T-helper 1 cell treated with Interleukin-12 subunit alpha and Interleukin-12 subunit beta and Interleukin-4 antibody, amounts not matched to agents 30 μg/mL and 1 μg/mL, for 36 hours (primary cell): ENCODE measurements around the gene CCDC92.

ENCODE experiments used
- H3K27ac Mint-ChIP-seq: one replicate; pipeline ENCODE4 v1.8.0; 2021; ENCODE audit warnings: mild to moderate bottlenecking, mixed read lengths
- H3K27me3 Mint-ChIP-seq: one replicate; pipeline ENCODE4 v1.8.0; 2021; ENCODE audit warnings: low read depth, mixed read lengths
- H3K36me3 Mint-ChIP-seq: one replicate; pipeline ENCODE4 v1.8.0; 2021; ENCODE audit warnings: low read depth, mixed read lengths
- H3K4me1 Mint-ChIP-seq: one replicate; pipeline ENCODE4 v1.8.0; 2021; ENCODE audit warnings: low read depth, mixed read lengths
- H3K4me3 Mint-ChIP-seq: one replicate; pipeline ENCODE4 v1.8.0; 2021; ENCODE audit warnings: mild to moderate bottlenecking, moderate library complexity, mixed read lengths
- H3K9me3 Mint-ChIP-seq: one replicate; pipeline ENCODE4 v1.8.0; 2021; ENCODE audit warnings: mixed read lengths

The CCDC92 gene

DNA sequence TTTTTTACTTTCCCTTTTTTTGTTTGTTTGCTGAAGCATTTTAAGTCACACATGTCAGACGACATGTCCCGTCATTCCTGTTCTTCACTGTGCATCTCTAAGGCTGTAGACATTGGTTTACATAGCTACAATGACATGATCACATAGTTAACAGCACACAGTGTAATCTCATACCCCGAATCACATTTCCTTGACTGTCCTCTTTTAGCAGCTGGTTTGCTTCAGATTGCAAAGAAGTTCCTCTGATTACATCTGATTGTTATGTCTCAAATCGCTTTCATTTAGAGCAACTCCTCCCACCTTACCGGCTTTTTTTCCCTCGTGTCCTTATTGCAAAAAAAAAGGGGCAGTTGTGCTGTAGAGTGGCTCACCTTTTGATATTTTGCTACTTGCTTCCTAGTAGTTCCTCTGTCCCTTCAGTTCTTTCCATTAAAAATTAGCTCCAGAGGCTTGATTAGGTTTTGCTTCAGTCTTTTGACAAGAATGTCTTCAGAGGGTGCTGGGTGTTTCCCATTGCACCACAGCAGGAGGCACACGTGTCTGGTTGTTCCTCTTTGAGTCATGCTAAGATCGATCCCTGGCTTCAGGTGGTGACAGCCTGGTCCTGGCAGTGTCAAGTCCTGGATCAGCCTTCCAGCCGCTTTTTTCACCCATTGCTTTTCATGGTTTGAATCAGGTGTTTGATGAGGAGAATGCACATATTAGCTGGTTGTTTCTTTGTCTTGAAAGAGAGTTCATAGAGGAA is 35.4 kb upstream of the CCDC92 start:
- Mint-ChIP-seq H3K9me3 (no peaks in the 10 kb centered on the region), H3K4me3 (peak overlapping the region; percentile 11), H3K27ac (peak overlapping the region; percentile 55), H3K36me3 (peaks cover 27% of the 10 kb centered on the region), H3K27me3 (no peaks in the 10 kb centered on the region), H3K4me1 (peaks cover 35% of the 10 kb centered on the region)

DNA sequence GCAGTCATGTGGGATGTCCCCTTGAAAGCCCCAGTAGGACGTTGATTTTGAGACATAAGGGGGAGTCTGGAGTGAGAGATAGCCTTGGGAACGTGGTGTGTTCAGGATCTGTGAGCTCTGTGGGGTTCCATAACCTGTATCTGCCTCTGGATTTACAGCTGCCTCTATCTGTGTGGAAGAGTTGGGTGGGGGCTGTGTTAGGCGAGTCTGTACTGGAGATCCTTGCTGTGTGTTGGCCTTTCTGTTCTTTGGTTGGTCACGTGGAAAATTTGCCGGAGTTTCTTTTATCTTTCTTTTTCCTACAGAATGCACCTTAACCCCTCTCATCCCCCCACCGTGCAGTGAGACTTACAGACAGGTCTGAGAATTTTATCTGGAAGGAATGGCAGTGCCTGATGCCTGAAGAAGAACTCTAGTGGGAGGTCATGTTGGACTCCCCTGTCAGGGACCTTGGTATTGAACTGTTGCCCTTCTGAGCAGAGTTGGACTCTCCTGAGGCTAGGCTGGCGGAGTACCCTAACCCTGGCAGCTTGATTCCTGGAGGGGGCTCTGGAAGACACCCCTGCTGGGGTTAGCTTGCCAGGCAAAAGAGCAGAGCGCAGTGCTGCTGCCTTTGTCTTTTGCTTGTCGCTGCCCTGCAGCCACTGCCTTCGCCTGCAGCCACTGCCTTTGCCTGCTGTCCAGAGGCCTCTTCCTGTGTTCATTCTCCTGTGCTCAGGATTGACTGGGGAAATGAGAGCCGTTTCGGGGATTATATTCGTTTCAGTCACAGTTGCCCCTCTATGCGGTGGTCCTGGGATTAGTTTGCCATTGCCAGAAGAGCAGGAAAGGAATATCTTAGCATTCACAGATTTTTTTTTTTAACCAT is 34.4 kb upstream of the CCDC92 start:
- peak overlapping the region; percentile 42 for H3K4me3 Mint-ChIP-seq
- H3K4me1 Mint-ChIP-seq: peaks cover 35% of the 10 kb centered on the region
- no peaks in the 10 kb centered on the region for H3K27me3 Mint-ChIP-seq
- H3K36me3 Mint-ChIP-seq: peaks cover 20% of the 10 kb centered on the region
- no peaks in the 10 kb centered on the region for H3K9me3 Mint-ChIP-seq
- peak overlapping the region; percentile 79 for H3K27ac Mint-ChIP-seq

DNA sequence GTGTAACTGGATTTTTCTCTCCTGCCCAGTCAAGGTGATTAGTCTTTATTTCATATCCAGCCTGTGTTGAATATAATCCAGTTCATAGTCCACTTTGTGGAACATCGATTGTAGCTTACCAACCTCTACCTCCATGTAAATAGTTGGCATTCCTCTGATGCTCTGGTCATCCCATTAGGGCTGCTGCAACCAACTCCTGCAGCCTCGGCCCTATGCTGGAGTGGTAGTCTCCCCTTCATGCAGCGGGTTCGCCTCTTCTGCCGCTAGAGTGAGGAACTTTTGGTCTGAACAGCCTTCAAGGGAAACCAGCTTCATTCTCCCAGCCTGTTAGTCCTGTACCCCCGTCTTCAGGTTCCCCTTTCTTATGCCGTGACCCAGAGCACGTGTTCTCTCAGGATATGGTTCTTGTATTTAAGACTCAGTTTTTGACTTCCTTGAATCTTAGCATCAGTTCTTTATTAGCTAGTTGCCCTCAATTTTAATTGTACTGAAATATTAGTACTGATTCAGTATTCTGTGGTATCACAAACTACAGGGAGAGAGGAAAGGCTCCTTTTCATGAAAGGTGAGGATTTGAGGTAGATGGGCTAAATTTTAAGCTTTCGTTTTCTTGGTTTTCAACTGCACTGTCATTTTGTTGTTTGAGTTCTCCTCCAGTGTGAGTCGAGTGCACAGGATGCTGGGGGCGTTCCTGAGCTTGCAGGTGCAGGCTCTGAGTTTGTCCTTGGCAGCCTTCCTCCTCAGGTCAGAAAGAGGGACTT is 33.6 kb upstream of the CCDC92 start:
- peak overlapping the region; percentile 42 for H3K4me3 Mint-ChIP-seq
- H3K36me3 Mint-ChIP-seq: peaks cover 13% of the 10 kb centered on the region
- no peaks in the 10 kb centered on the region for H3K27me3 Mint-ChIP-seq
- H3K9me3 Mint-ChIP-seq: no peaks in the 10 kb centered on the region
- peak overlapping the region; percentile 79 for H3K27ac Mint-ChIP-seq
- peaks cover 35% of the 10 kb centered on the region for H3K4me1 Mint-ChIP-seq

DNA sequence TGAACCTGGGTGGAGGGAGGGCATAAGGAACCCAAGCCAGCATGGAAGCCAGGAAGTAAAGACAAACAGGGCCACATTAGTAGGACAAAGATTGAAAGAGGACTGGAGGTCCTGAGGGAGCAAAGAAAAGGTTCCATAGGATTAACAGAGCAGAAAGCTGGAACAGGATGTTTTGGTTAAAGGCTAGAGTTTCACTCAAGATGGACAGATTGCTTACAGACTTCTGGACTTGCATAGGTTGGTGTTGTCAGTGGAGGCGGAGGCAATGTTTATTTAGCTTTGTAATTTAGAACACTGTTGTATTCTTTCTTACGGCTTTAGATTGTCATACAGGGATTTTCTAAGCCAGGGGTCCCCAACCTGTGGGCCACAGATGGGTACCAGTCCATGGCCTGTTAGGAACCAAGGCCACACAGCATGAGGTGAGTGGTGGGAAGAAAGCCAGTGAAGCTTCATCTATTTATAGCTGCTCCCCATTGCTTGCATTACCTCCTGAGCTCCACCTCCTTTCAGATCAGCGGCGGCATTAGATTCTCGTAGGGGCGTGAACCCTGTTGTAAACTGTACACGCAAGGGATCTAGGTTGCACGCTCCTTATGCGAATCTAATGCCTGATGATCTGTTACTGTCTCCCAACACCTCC is 31.7 kb upstream of the CCDC92 start:
- Mint-ChIP-seq H3K9me3 (no peaks in the 10 kb centered on the region), H3K4me1 (peaks cover 28% of the 10 kb centered on the region), H3K36me3 (peaks cover 6% of the 10 kb centered on the region), H3K4me3 (no peak overlapping the region), H3K27me3 (no peaks in the 10 kb centered on the region), H3K27ac (no peak overlapping the region)

DNA sequence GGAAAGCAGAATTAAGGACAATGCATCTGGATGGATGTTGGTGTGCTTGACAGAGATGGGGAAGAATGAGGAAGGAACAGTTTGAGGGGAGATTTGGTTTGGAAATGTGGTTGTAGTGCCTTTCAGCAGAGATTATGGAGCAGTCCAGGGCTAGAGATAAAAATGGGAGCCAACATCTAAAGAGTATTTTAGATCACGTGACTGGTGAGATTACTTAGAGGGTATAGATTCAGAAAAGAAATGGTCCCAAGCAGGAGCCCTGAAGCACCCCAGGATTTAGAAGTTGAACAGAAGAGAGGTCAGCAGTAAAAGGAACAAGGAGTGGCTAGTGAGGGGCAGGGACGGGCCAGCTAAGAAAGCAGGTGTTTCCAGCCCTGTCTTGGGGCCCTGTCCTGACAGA is 30.0 kb upstream of the CCDC92 start:
- H3K4me3 Mint-ChIP-seq: no peak overlapping the region
- no peaks in the 10 kb centered on the region for H3K9me3 Mint-ChIP-seq
- peaks cover 19% of the 10 kb centered on the region for H3K4me1 Mint-ChIP-seq
- peaks cover 7% of the 10 kb centered on the region for H3K36me3 Mint-ChIP-seq
- no peak overlapping the region for H3K27ac Mint-ChIP-seq
- H3K27me3 Mint-ChIP-seq: no peaks in the 10 kb centered on the region

DNA sequence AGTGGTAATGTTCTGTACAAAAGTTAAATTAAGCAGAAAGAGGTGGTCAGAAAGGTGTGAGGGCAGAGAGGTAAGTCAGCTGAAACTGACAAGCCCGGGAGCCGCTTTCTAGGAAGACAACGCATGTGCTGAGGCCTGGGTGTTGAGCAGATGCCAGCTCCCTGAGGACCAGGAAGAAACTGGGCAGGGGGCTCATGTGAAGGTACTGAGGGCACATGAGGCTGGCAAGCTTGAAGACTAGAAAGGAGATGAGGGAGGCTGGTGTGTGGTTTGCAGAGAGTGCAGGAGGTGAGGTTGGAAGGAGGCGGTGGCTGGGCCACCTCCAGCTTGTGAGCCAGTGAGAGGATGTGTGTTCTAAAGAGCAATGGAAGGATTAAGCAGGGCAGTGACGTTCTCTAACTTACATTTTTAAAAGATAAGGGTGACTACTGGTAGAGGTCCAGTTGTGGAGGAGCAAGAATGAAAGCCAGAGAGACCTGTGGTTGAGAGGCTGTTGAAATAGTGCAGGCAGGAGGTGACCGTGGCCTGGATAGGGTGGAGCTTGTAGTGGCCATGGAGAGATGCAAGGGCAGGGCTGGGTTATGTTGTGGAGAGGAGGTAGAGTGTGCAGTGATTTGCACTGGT is 29.5 kb upstream of the CCDC92 start:
- no peak overlapping the region for H3K27ac Mint-ChIP-seq
- no peaks in the 10 kb centered on the region for H3K27me3 Mint-ChIP-seq
- H3K36me3 Mint-ChIP-seq: peaks cover 6% of the 10 kb centered on the region
- H3K4me1 Mint-ChIP-seq: peaks cover 18% of the 10 kb centered on the region
- H3K4me3 Mint-ChIP-seq: no peak overlapping the region
- no peaks in the 10 kb centered on the region for H3K9me3 Mint-ChIP-seq

DNA sequence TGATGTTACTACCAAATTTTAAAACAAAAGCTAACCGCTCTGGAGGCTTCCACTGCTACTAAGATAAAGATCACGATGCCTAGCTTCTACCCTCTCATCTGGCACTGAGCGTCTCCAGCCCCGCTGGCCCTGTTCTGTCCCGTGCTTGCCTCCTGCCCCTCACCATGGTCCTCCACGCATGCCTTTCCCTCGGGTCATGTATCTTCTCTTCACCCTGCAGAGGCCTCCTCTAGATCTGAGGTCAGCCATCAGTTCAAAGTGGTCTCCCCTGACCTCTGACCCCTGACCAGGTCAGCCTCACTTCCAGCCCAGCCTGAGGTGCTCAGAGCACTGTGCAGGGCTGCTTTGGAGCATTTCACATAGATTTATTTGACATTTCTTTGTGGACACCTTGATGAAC is 28.7 kb upstream of the CCDC92 start:
- H3K9me3 Mint-ChIP-seq: no peaks in the 10 kb centered on the region
- H3K4me1 Mint-ChIP-seq: peaks cover 12% of the 10 kb centered on the region
- H3K27ac Mint-ChIP-seq: no peak overlapping the region
- H3K36me3 Mint-ChIP-seq: peaks cover 6% of the 10 kb centered on the region
- no peaks in the 10 kb centered on the region for H3K27me3 Mint-ChIP-seq
- no peak overlapping the region for H3K4me3 Mint-ChIP-seq

DNA sequence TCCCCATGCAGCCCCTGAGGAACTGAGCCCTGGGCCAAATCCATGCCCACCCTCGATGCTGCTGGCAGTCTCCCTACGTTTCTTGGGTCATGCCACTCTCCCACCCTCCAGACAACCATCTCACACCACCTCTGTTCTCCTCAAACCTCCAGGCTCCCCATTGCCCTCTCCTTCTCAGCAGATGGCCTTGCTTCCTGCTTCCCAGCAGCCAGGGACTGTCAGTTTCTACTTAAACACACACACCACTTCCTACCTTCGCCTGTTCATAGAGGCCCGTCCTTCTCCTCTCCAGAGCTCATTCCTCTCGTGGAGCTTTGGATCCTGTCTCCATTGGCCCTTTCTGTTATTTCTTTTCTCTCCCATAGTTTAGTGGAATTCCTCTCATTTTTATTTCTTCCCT is 27.5 kb upstream of the CCDC92 start:
- peaks cover 4% of the 10 kb centered on the region for H3K36me3 Mint-ChIP-seq
- peaks cover 8% of the 10 kb centered on the region for H3K4me1 Mint-ChIP-seq
- H3K9me3 Mint-ChIP-seq: no peaks in the 10 kb centered on the region
- no peak overlapping the region for H3K27ac Mint-ChIP-seq
- H3K27me3 Mint-ChIP-seq: no peaks in the 10 kb centered on the region
- H3K4me3 Mint-ChIP-seq: no peak overlapping the region

DNA sequence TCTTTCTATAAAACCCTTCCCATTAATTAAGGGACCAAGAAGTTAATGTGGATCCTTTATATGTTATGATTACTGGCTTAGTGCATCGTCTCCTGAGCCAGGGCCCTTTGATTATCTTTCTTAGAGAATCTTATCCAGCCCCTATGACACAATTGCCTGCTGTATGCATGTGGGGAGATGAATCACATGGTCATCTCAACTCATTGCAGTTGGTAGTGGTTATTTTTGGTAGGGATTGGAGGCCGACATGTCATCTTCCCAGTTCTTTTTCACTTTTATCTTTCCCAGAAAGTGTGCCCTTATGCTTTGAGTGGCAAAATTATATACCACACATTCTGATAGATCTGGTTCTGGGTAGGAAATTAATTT is 26.3 kb upstream of the CCDC92 start:
- no peak overlapping the region for H3K4me3 Mint-ChIP-seq
- no peaks in the 10 kb centered on the region for H3K27me3 Mint-ChIP-seq
- H3K27ac Mint-ChIP-seq: no peak overlapping the region
- peaks cover 4% of the 10 kb centered on the region for H3K36me3 Mint-ChIP-seq
- H3K4me1 Mint-ChIP-seq: peaks cover 14% of the 10 kb centered on the region
- no peaks in the 10 kb centered on the region for H3K9me3 Mint-ChIP-seq

DNA sequence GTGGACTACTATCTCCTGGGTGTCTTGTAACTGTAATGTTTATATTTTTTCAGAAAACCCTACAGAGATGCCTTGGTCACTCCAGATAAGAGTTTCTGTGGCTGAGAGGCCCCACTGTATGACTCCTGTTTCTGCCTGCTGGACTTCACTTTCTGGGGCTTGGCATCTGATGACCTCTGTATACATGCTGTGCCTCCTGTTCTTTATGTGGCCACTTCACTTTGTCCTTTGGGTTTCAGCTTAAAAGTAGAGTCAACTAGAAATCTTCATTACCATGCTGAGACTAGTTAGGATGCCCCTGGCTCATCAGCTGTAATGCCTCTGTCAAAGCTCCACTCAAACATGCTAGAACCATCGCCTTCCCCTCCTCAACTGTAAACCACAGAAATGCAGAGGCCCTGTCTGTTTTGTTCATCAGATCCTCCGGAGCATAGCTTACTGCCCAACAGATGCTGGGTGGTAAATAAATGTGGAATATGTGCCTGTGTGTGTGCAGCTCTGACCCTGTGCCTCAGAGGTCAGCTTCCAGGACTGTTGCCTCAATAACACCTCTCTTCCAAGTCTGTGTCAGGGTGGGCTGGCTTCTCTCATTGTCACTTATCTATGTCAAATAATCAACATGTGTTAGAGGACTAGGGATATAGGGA is 25.8 kb upstream of the CCDC92 start:
- no peak overlapping the region for H3K27ac Mint-ChIP-seq

DNA sequence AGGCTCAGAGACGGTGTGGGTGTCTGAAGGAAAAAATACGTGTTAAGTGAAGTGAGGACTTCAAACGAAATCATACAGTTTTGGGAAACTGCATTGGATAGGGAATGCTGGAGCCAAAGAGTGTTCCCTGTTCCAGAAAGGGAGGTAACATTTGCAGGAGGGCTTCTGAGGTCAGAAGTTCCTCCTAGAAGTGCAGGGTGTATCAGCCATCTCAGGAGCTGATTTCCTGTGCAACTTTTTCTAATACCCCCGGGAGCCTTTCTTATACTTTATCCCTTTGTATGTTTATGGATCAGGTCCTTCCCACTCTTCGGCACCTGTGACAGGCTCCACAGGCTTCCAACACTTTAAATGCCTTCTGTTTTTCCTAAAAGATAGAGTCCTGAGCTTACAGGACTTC is 25.3 kb upstream of the CCDC92 start:
- Mint-ChIP-seq H3K4me3 (no peak overlapping the region), H3K27ac (no peak overlapping the region), H3K27me3 (no peaks in the 10 kb centered on the region), H3K9me3 (no peaks in the 10 kb centered on the region), H3K36me3 (peaks cover 6% of the 10 kb centered on the region), H3K4me1 (peaks cover 14% of the 10 kb centered on the region)

More for the DNA sequence above, 25.8 kb upstream of the CCDC92 start:
- Mint-ChIP-seq H3K4me3 (no peak overlapping the region), H3K27me3 (no peaks in the 10 kb centered on the region), H3K36me3 (peaks cover 6% of the 10 kb centered on the region), H3K9me3 (no peaks in the 10 kb centered on the region), H3K4me1 (peaks cover 14% of the 10 kb centered on the region)

DNA sequence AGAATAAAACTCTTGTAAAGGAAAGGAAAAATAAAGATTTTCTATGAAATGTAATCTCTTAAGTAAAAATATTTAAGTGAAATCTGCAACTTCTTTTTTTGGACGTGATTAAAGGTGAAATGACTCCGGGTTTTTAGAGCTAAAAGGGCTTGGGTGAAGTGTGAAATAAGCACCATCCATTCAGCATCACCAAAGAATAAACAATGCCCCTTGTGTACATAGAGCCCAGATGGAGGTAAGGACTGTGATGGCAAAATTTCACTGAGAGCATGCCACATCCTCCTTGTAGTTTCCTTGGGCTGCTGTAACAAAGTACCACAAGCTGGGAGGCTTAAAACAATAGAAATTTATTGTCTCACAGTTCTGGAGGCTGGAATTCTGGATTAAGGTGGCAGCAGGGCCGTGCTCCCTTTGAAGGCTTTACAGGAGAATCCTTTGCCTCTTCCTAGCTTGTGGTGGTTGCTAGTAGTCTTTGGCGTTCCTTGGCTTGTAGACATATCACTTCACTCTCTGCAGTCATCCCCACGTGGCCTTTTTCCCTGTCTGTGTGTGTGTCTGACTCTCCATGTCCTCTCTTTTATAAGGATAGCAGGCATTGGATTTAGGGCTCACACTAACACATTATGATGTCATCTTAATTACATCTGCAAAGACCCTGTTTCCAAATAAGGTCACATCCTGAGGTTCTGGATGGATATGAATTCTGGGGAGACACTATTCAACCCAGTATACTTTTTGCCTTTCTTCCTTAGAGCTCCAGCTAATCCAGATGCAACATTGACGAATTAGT is 24.6 kb upstream of the CCDC92 start:
- Mint-ChIP-seq H3K4me1 (peaks cover 14% of the 10 kb centered on the region), H3K27ac (no peak overlapping the region), H3K36me3 (peaks cover 6% of the 10 kb centered on the region), H3K4me3 (no peak overlapping the region), H3K27me3 (no peaks in the 10 kb centered on the region), H3K9me3 (no peaks in the 10 kb centered on the region)

DNA sequence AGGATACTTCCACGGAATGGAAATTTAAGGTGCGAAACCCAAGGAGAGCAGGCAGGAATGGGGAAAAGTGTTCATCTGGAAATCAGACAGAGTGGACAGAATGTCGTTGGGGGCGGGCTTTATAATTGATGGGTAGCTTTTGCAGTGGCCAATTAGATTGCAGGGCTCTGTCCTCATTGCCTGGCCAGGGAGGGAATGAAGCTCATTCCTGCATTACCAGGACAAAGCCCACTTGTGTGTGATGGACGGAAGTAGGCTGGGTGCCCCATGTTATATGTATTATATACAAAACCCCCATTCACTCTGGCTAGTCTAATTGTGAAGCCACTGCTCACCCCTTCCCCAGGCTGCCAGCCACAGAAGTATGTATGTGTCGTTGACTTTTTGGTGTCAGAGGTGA is 23.9 kb upstream of the CCDC92 start:
- Mint-ChIP-seq H3K27ac (no peak overlapping the region), H3K4me1 (peaks cover 14% of the 10 kb centered on the region), H3K27me3 (no peaks in the 10 kb centered on the region), H3K9me3 (no peaks in the 10 kb centered on the region), H3K36me3 (peaks cover 6% of the 10 kb centered on the region), H3K4me3 (no peak overlapping the region)
